ENCODE data around the gene COA7. TPM values are rescaled to one million over a fixed set of nuclear protein-coding genes. Genes with fewer than 3 reads are reported as not detected.
A peak's percentile ranks its signal among the peaks of the same experiment; 100 is the strongest.

The COA7 gene
- total RNA-seq, 1 experiment from 2014 or later, result 10.6 TPM

DNA sequence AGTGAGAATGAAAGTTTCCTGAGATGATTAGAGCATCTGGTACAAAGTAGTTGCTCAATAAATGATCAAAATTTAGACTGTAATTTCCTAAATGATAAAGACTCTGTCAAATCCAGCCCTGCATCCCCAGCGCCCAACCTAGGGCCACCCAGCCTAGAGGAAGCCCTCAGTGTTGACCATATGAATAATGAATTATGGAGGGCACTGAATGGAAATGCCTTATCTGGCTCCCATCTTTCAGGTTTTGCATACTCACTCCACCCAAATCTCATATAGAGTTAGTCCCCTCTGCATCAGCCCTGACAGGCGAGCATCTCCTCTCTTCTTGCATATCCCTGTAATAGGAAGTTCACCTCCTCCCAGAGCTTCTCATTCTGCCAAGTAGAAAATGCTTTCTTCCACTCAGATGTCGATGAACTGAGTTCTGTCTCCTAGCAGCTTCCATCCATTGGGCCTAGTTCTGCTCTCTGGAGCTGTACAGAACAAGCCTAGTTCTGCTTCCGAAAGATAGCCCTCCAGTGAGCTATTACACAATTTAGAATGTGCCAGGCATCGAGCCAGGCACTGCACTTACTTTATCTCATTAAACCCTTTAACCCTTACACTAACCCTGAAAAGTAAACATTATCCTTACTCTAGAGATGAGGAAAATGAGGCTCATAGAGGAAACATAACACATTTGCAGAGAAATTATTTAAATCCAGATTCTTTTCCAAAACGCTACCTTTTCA is 20.9 kb downstream of the COA7 start:
- in situ Hi-C loops (cut with HindIII; ENCODE audit: low pct_unique_long_range_greater_than_20kb, low sequenced_read_pairs), result no loop called here
- DNase-seq (ENCODE audit: low read depth), result no peak

- no peak for DNase-seq (ENCODE audit: low read depth)
- in situ Hi-C loops (cut with HindIII; ENCODE audit: low pct_unique_long_range_greater_than_20kb, low sequenced_read_pairs), result no loop called here
Measured at GRCh38 chr1:52676249-52676903, 21.8 kb downstream of the COA7 start.

GRCh38 chr1:52674497-52675384 is 23.4 kb downstream of the COA7 start:
- no peak for DNase-seq (ENCODE audit: low read depth)
- in situ Hi-C loops (cut with HindIII; ENCODE audit: low pct_unique_long_range_greater_than_20kb, low sequenced_read_pairs), result no loop called here

DNA sequence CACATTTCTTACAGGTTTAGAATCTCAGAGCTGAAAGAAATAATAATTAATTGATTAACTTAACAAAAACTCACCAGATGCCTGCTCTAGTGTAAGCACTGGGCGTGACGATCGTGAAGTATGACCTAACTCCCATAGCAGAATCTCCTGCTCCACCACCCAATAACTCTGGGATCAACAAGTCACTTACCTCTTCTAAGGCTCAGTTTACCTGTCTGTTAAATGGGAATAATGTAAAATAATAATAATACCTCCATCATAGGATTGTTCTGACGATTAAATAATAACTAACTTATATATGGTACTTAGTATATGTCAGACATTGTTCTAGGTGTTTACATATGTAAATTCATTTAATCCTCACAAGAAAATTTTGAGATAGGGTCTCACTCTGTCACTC is 24.6 kb downstream of the COA7 start:
- in situ Hi-C loops (cut with HindIII; ENCODE audit: low pct_unique_long_range_greater_than_20kb, low sequenced_read_pairs), result no loop called here
- DNase-seq (ENCODE audit: low read depth), result no peak

GRCh38 chr1:52672946-52673345 is 25.2 kb downstream of the COA7 start:
- in situ Hi-C loops (cut with HindIII; ENCODE audit: low pct_unique_long_range_greater_than_20kb, low sequenced_read_pairs), result no loop called here
- no peak for DNase-seq (ENCODE audit: low read depth)

GRCh38 chr1:52670604-52671003 is 27.5 kb downstream of the COA7 start:
- in situ Hi-C loops (cut with HindIII; ENCODE audit: low pct_unique_long_range_greater_than_20kb, low sequenced_read_pairs), result no loop called here
- DNase-seq (ENCODE audit: low read depth), result no peak

DNA sequence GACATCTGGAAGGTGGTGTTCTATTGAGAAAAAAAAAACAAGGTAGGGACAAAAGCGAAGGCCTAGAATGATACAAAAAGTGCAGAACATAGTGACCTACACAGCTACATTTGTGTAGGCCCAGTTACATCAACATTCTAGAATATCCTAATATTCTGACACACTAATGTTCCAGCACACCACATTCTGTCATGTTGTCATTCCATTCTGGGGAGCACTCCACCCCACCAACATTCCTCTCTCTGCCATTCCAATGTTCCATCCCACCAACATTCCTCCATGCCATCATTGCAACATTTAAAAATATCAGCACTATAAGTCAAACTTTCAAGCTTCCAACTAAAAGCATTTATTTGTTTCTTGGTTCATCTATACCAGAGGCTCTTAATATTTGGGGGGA is 28.5 kb downstream of the COA7 start:
- in situ Hi-C loops (cut with HindIII; ENCODE audit: low pct_unique_long_range_greater_than_20kb, low sequenced_read_pairs), result no loop called here

GRCh38 chr1:52668711-52669110 is 29.4 kb downstream of the COA7 start:
- in situ Hi-C loops (cut with HindIII; ENCODE audit: low pct_unique_long_range_greater_than_20kb, low sequenced_read_pairs), result no loop called here
- DNase-seq (ENCODE audit: low read depth), result no peak

More for the DNA sequence above, 28.5 kb downstream of the COA7 start:
- no peak for DNase-seq (ENCODE audit: low read depth)

GRCh38 chr1:52667984-52668383 is 30.2 kb downstream of the COA7 start:
- in situ Hi-C loops (cut with HindIII; ENCODE audit: low pct_unique_long_range_greater_than_20kb, low sequenced_read_pairs), result no loop called here
- DNase-seq (ENCODE audit: low read depth), result no peak

- in situ Hi-C loops (cut with HindIII; ENCODE audit: low pct_unique_long_range_greater_than_20kb, low sequenced_read_pairs), result no loop called here
- DNase-seq (ENCODE audit: low read depth), result no peak
Measured at GRCh38 chr1:52667290-52667689, 30.9 kb downstream of the COA7 start.

DNA sequence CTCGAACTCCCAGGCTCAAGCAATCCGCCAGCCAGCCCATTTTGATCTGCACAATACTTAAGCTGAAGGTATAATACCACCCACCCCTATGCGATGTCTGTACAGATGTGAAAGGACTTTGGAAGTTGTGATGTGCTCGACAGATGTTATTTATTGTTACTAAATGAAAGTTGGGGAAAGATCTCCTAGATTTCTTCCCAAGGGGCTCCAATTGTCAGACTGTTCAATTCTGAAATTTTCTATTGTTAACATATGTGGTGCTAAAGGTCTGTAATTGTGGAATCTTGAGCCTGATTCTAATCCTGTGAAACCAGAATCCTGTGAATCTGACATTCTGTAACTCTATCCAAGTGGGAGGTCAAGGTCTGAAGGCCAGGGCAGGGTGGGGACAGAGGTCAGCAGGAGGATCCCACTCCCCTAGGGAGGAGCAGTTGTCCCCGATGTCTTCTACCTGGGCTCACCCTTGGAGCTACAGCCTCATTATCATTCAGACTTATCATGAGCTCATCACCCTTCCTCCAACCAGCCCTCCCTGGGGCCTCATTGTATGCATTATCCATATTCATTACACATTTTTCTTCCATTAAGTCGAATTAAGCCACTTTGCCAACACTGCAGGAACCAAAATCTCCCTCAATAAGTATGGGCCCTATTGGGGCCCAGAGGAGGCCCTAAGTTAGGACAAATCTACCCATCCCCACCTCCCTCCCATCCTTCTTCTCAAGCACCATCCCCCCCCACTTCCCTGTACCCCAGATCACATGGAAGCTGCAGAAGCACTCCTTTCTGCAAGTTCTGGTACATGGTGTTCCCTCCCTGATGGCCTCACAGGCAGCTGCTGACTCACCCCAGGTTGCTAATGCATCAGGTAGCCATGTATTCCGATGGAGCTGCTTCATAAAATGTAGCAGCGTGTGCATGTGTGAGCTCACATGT is 32.9 kb downstream of the COA7 start:
- no peak for DNase-seq (ENCODE audit: low read depth)
- in situ Hi-C loops (cut with HindIII; ENCODE audit: low pct_unique_long_range_greater_than_20kb, low sequenced_read_pairs), result no loop called here

DNA sequence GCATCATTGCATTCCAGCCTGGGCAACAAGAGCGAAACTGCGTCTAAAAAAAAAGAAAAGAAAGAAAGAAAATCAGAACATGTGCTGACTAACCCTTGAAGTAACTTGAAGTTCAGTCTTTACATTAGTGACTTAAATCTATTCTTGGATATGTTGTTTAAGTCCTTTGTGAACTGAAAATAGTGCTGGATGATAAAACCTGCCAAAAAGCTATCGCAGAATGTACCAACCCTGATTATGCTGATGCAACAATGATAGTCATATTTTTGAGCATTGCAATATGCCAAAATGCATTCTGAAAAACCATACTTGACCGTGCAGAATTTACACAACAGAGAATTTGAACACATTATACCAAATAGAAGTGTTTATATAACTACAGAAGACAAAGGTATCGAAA is 34.4 kb downstream of the COA7 start:
- DNase-seq (ENCODE audit: low read depth), result no peak
- in situ Hi-C loops (cut with HindIII; ENCODE audit: low pct_unique_long_range_greater_than_20kb, low sequenced_read_pairs), result no loop called here

DNA sequence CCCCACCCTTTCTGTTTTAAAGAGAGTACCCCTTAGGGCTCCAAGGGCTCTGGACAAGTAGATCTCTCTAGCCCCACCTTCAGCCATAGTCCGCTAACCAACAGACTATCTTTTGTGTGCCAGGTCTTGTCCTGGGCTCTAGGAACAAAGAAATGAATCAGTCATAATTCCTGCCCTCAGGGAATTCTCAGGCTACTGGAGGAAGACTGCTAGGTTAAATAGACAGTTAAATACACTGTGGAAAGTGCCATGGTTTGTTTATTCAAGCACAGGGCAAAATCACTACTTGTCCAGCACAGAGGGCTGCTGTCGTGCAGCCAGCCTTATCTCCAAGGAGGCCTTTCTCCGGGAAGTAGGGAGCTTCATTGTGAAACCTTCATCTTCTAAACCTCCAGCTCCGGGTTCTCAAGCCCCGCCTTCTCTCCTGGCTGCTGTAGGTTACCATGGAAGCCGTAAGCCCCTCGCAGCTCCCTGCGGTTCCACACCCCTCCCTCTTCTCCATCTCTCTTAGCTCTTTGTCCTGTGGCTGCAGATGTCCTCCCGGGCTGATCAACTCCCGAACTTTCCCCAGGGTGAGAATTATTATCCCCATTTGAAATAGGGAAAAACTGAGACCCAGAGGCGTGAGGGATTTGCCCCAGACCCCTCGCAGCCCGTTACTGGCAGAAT is 35.4 kb downstream of the COA7 start:
- in situ Hi-C loops (cut with HindIII; ENCODE audit: low pct_unique_long_range_greater_than_20kb, low sequenced_read_pairs), result no loop called here
- peak; percentile 86 for DNase-seq (ENCODE audit: low read depth)

GRCh38 chr1:52660807-52661206 is 37.3 kb downstream of the COA7 start:
- no peak for DNase-seq (ENCODE audit: low read depth)
- in situ Hi-C loops (cut with HindIII; ENCODE audit: low pct_unique_long_range_greater_than_20kb, low sequenced_read_pairs), result no loop called here

DNA sequence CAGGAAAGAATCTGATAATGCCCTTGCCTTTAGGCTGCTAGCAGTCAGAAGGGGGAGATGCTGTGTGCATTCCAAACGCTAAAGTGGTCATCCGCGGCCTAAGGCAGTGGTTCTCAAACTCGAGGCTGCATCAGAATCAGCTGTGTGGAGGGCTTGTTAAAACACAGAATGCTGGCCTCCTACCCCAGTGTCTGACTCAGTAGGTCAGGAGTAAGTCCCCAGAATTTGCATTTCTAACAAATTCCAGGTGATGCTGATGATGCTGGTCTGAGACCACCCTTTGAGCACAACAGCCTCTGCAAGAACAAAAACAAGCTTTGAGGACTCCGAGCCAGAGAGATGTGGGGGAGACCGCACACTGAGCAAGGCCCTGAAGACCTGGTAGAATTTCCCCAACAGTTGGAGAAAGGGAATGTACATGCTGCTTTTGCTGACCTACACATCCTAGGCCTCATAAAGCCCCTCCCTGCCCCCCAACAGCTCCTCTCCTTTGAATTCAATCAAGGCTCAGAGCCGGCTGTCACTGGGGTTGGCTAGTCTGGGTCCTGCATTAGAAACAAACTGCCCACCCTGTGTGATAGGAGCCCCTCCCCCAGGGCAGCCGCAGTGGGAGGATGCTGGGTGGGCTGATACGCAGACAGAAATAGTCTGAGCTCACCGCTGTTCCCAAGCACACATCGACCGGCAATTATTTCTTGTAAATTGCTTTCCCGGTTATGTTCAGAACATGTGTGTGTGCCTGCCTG is 38.1 kb downstream of the COA7 start:
- in situ Hi-C loops (cut with HindIII; ENCODE audit: low pct_unique_long_range_greater_than_20kb, low sequenced_read_pairs), result no loop called here
- DNase-seq (ENCODE audit: low read depth), result no peak

DNA sequence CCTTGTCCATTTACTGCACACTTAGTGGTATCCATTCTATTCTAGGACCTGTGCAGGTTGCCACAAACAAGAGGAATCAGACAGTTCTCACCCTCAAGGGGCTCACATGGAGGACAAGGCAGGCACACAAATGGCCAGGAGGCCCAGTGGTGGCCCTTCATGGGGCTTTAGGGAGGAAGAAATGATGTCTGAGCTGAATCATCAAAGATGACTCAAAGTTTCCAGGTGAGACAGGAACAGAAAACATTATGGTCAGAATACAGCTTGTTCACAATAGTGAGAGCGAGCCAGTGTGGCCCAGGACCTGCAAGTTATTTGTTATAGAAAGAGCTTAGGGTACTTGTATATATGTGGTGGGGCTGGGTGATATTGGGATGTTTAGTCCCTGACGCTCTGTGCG is 38.8 kb downstream of the COA7 start:
- peak; percentile 30 for DNase-seq (ENCODE audit: low read depth)
- in situ Hi-C loops (cut with HindIII; ENCODE audit: low pct_unique_long_range_greater_than_20kb, low sequenced_read_pairs), result no loop called here

DNA sequence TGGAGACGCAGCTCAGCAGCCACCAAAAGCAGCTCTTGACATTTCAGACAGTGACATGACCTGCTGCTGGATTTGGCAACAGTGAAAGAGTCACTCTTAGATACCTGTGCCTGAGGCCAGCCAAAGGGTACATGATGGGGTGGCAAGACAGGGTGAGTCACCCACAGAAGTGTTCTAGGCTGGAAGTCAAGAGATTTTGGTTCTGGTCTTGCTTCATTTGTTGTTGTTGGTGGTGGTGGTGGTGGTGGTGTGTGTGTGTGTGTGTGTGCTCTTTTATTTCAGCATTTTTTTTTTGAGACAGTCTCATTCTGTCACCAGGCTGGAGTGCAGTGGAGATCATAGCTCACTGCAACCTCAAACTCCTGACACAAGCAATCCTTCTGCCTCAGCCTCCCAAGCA is 39.4 kb downstream of the COA7 start:
- DNase-seq (ENCODE audit: low read depth), result no peak
- in situ Hi-C loops (cut with HindIII; ENCODE audit: low pct_unique_long_range_greater_than_20kb, low sequenced_read_pairs), result no loop called here

Data from Caki2 (cell line).